Transverse colon (tissue), 4 donors: Measurements from ENCODE around the gene GALNT17.

Source experiments
- CTCF ChIP-seq, 5 experiments: fragments of 200-600 bp in 3 of 5; fragments of 450-650 bp in 2 of 5; sonication (generic) in 3 of 5; IDR thresholded peaks; 1 replicate in 2 of 5; 2 replicates in 3 of 5; pipeline ENCODE4 v1.5.1; 2016 to 2017; ENCODE audit warnings: antibody characterized with exemption in 5 of 5, inconsistent platforms in 3 of 5, mild to moderate bottlenecking in 2 of 5, moderate library complexity in 1 of 5
- POLR2AphosphoS5 ChIP-seq, 3 donors: sonication (generic); formaldehyde crosslinking; IDR thresholded peaks; one replicate each; pipeline ENCODE4 v1.6.1; 2016; ENCODE audit warnings: antibody characterized with exemption in 3 of 3

- TF ChIP-seq CTCF (IDR thresholded peaks at IDR 0.05) = no peak
- no peak for TF ChIP-seq POLR2AphosphoS5 (IDR thresholded peaks at IDR 0.05)
These were observed 589.8 kb downstream of the GALNT17 start for GRCh38 chr7:71721742-71722141.
